GM23338 (cell line): Measurements from ENCODE around the gene B4GALNT2. TPM values are rescaled to one million over a fixed set of nuclear protein-coding genes. Genes with fewer than 3 reads are reported as not detected.
"Not testable (repeated sequence)": the region's sequence is repeated elsewhere in the genome, so short reads cannot be mapped to it uniquely, and the experiment has no call there.

Experiments used
- ATAC-seq: fragments of 200-7000 bp; cut with Tn5 transposase; 3 replicates; pipeline ENCODE4 v1.9.1; 2020
- DNase-seq: peaks from one replicate; pipeline ENCODE4 v3.0.0-alpha.2; 2015; ENCODE audit warnings: low spot score
- H2AFZ ChIP-seq: fragments of 200-600 bp; sonication (generic); 2 replicates; pipeline ENCODE4 v1.8.0; 2016; ENCODE audit warnings: antibody characterized with exemption, mild to moderate bottlenecking, moderate library complexity
- H3F3A ChIP-seq: fragments of 200-600 bp; sonication (generic); replicated peaks from 2 replicates; pipeline ENCODE4 v1.8.0; 2017; ENCODE audit warnings: antibody characterized with exemption, mixed run types, low read depth
- H3K27ac ChIP-seq: fragments of 200-600 bp; sonication (generic); 2 replicates; pipeline ENCODE4 v1.6.1; 2016; ENCODE audit warnings: low read depth
- H3K27me3 ChIP-seq: fragments of 200-600 bp; sonication (generic); 2 replicates; pipeline ENCODE4 v1.8.0; 2016; ENCODE audit warnings: mild to moderate bottlenecking, mixed run types, moderate library complexity; ENCODE audit not compliant: insufficient read depth
- H3K36me3 ChIP-seq: fragments of 200-600 bp; sonication (generic); 2 replicates; pipeline ENCODE4 v1.8.0; 2016; ENCODE audit warnings: mild to moderate bottlenecking; ENCODE audit not compliant: insufficient read depth
- H3K4me1 ChIP-seq: fragments of 200-600 bp; sonication (generic); 2 replicates; pipeline ENCODE4 v1.8.0; 2016; ENCODE audit warnings: mild to moderate bottlenecking, moderate library complexity; ENCODE audit not compliant: insufficient read depth
- H3K4me2 ChIP-seq: fragments of 200-600 bp; sonication (generic); 2 replicates; pipeline ENCODE4 v1.7.1; 2017; ENCODE audit warnings: mixed run types
- H3K4me3 ChIP-seq: fragments of 200-600 bp; sonication (generic); 2 replicates; pipeline ENCODE4 v1.6.1; 2016; ENCODE audit warnings: mixed run types
- H3K79me2 ChIP-seq: fragments of 200-600 bp; sonication (generic); replicated peaks from 2 replicates; pipeline ENCODE4 v1.8.0; 2017; ENCODE audit warnings: mild to moderate bottlenecking; ENCODE audit not compliant: insufficient read depth
- H3K9me2 ChIP-seq: fragments of 200-600 bp; sonication (generic); 2 replicates; pipeline ENCODE4 v1.8.0; 2017; ENCODE audit not compliant: insufficient read depth
- H4K20me1 ChIP-seq: fragments of 200-600 bp; sonication (generic); replicated peaks from 2 replicates; pipeline ENCODE4 v1.8.0; 2017; ENCODE audit warnings: mild to moderate bottlenecking; ENCODE audit not compliant: insufficient read depth
- H3K27ac Mint-ChIP-seq: 2 replicates; pipeline ENCODE4 v1.8.0; 2020; ENCODE audit warnings: inconsistent platforms, mild to moderate bottlenecking, moderate library complexity, mixed read lengths
- H3K27me3 Mint-ChIP-seq: 3 replicates; pipeline ENCODE4 v1.8.0; 2022; ENCODE audit warnings: low read depth, mild to moderate bottlenecking, moderate library complexity, mixed read lengths, inconsistent platforms; ENCODE audit not compliant: insufficient read depth, poor library complexity
- H3K36me3 Mint-ChIP-seq: 3 replicates; pipeline ENCODE4 v1.8.0; 2021; ENCODE audit warnings: low read depth, mild to moderate bottlenecking, inconsistent platforms, moderate library complexity, mixed read lengths
- H3K4me1 Mint-ChIP-seq: 3 replicates; pipeline ENCODE4 v1.8.0; 2020; ENCODE audit warnings: mild to moderate bottlenecking, inconsistent platforms, mixed read lengths
- H3K4me3 Mint-ChIP-seq: 3 replicates; pipeline ENCODE4 v1.8.0; 2021; ENCODE audit warnings: moderate library complexity, mild to moderate bottlenecking, inconsistent platforms, mixed read lengths
- H3K9me3 Mint-ChIP-seq: 3 replicates; pipeline ENCODE4 v1.8.0; 2020; ENCODE audit warnings: moderate library complexity, mild to moderate bottlenecking, inconsistent platforms, mixed read lengths
- CREB1 ChIP-seq: fragments of 250-450 bp; sonication (Bioruptor Pico); IDR thresholded peaks from 2 replicates; pipeline ENCODE4 v1.5.0; 2020; ENCODE audit warnings: low read depth, mild to moderate bottlenecking, moderate library complexity
- CTCF ChIP-seq, 2 experiments: fragments of 200-600 bp in 1 of 2; sonication (generic) in 1 of 2; conservative IDR thresholded peaks; 2 replicates each; pipeline versions ENCODE4 v1.5.1 to v1.6.1; 2016 to 2017; ENCODE audit warnings: antibody characterized with exemption in 2 of 2, low read depth in 2 of 2, mild to moderate bottlenecking in 2 of 2, moderate library complexity in 1 of 2
- EZH2phosphoT487 ChIP-seq: fragments of 200-600 bp; sonication (generic); IDR thresholded peaks from one replicate; pipeline ENCODE4 v1.8.1; 2018; ENCODE audit warnings: antibody characterized with exemption; ENCODE audit not compliant: unreplicated experiment
- POLR2AphosphoS5 ChIP-seq: IDR thresholded peaks from 2 replicates; pipeline ENCODE4 v1.6.1; 2016; ENCODE audit warnings: antibody characterized with exemption, low read depth
- REST ChIP-seq: IDR thresholded peaks from one replicate; pipeline ENCODE4 v1.6.1; 2018; ENCODE audit warnings: antibody characterized with exemption; ENCODE audit not compliant: unreplicated experiment
- STAT1 ChIP-seq: IDR thresholded peaks from one replicate; pipeline ENCODE4 v1.6.1; 2016; ENCODE audit warnings: antibody characterized with exemption; ENCODE audit not compliant: unreplicated experiment
- ZNF114 ChIP-seq: fragments of 250-450 bp; sonication (Bioruptor Pico); IDR thresholded peaks from 2 replicates; pipeline ENCODE4 v1.5.0; 2020; ENCODE audit warnings: mild to moderate bottlenecking, moderate library complexity
- ZNF331 ChIP-seq: fragments of 250-450 bp; sonication (Bioruptor Pico); IDR thresholded peaks from 2 replicates; pipeline ENCODE4 v1.5.0; 2020; ENCODE audit warnings: low read depth, mild to moderate bottlenecking, moderate library complexity
- ZNF462 ChIP-seq: fragments of 250-450 bp; sonication (Bioruptor Pico); IDR thresholded peaks from 2 replicates; pipeline ENCODE4 v1.5.0; 2020; ENCODE audit warnings: mild to moderate bottlenecking, moderate library complexity
- polyA plus RNA-seq: library from polyadenylated mRNA; unstranded; fragments of >200 nt; fragmentation: Nextera tagmentation; extraction: Ambion mirVana; gene quantifications from 2 replicates; pipeline ENCODE4 v1.2.1, GENCODE V29; 2016
- total RNA-seq: library from RNA; depleted of rRNA; stranded (reverse); fragments of >200 nt; shearing (Covaris generic); gene quantifications from 2 replicates; pipeline ENCODE4 v1.2.3, GENCODE V29; 2014

The B4GALNT2 gene
- total and polyA plus RNA-seq, 2 experiments from 2014 or later: not detected

- no peak overlapping the region; the same call in 2 of the 3 replicates for H3K4me3 Mint-ChIP-seq
- H3K79me2 ChIP-seq: no peaks in the 10 kb centered on the region
- no peaks in the 10 kb centered on the region for H3F3A ChIP-seq
- H3K27me3 Mint-ChIP-seq: peaks cover 8% of the 10 kb centered on the region
- no peaks in the 10 kb centered on the region for H3K4me1 ChIP-seq
- TF ChIP-seq ZNF462 (CRISPR knock-in tag) (no peak), EZH2phosphoT487 (no peak), POLR2AphosphoS5 (no peak), CTCF (conservative IDR thresholded peaks at IDR 0.05; ENCODE audit: low read depth in 2 of 2) (no peak), REST (no peak), STAT1 (no peak), ZNF114 (CRISPR knock-in tag) (no peak), ZNF331 (CRISPR knock-in tag) (no peak), CREB1 (CRISPR knock-in tag) (no peak)
- no peak for DNase-seq
- H3K4me1 Mint-ChIP-seq: no peaks in the 10 kb centered on the region
- no peak overlapping the region for H3K4me3 ChIP-seq
- H4K20me1 ChIP-seq: no peaks in the 10 kb centered on the region
- no peaks in the 10 kb centered on the region for H3K27me3 ChIP-seq
- H3K9me2 ChIP-seq: no peaks in the 10 kb centered on the region
- H3K27ac Mint-ChIP-seq: no peak overlapping the region
- no peak overlapping the region for H3K27ac ChIP-seq
- no peaks in the 10 kb centered on the region for H3K36me3 Mint-ChIP-seq
- H3K4me2 ChIP-seq: no peak overlapping the region
- no peaks in the 10 kb centered on the region for H3K36me3 ChIP-seq
- H3K9me3 Mint-ChIP-seq: peaks cover 30% of the 10 kb centered on the region
- no peak overlapping the region for H2AFZ ChIP-seq
- ATAC-seq: no peak
Observed at GRCh38 chr17:49170216-49170615, 37.6 kb downstream of the B4GALNT2 start.

GRCh38 chr17:49170711-49171110, 38.1 kb downstream of the B4GALNT2 start:
- not testable (repeated sequence) for H3K4me1 ChIP-seq

More at GRCh38 chr17:49170711-49171110, 38.1 kb downstream of the B4GALNT2 start:
- H3F3A ChIP-seq, ATAC-seq, H3K27me3 ChIP-seq, H3K27me3 Mint-ChIP-seq, H3K36me3 Mint-ChIP-seq, H3K79me2 ChIP-seq, H3K9me2 ChIP-seq, H3K4me1 Mint-ChIP-seq, DNase-seq, H2AFZ ChIP-seq, H3K27ac Mint-ChIP-seq, H3K36me3 ChIP-seq, H3K4me2 ChIP-seq, H3K4me3 Mint-ChIP-seq, H3K4me3 ChIP-seq, H3K27ac ChIP-seq, H4K20me1 ChIP-seq: not testable (repeated sequence)
- peaks cover 35% of the 10 kb centered on the region for H3K9me3 Mint-ChIP-seq
